Right cardiac atrium (tissue), 5 donors: ENCODE measurements around the gene KCNAB1. TPM values are rescaled to one million over a fixed set of nuclear protein-coding genes. Genes with fewer than 3 reads are reported as not detected.
"Not testable (repeated sequence)": the region's sequence is repeated elsewhere in the genome, so short reads cannot be mapped to it uniquely, and the experiment has no call there.

Experiments
- ATAC-seq, 2 donors: fragments of 200-7000 bp; cut with Tn5 transposase; one replicate each; pipeline versions ENCODE4 v1.8.0 to v1.9.1; 2020; ENCODE audit warnings: moderate library complexity in 2 of 2, mild to moderate bottlenecking in 1 of 2
- DNase-seq, 3 donors: peaks; one replicate each; pipeline ENCODE4 v3.0.0-alpha.2; 2020
- H3K27ac ChIP-seq: one replicate; pipeline ENCODE4 v1.5.1; 2013; ENCODE audit warnings: mild to moderate bottlenecking, low read length, control low read depth, moderate library complexity
- H3K27me3 ChIP-seq: one replicate; pipeline ENCODE4 v1.6.1; 2013; ENCODE audit not compliant: control insufficient read depth, insufficient read depth
- H3K4me1 ChIP-seq: one replicate; pipeline ENCODE4 v1.6.1; 2013; ENCODE audit warnings: low read length; ENCODE audit not compliant: control insufficient read depth, insufficient read depth
- H3K4me3 ChIP-seq: one replicate; pipeline ENCODE4 v1.5.1; 2013; ENCODE audit warnings: low read length, control low read depth
- H3K9me3 ChIP-seq: one replicate; pipeline ENCODE4 v1.6.1; 2013; ENCODE audit warnings: low read length; ENCODE audit not compliant: control insufficient read depth
- WGBS: extraction: QIAGEN DNeasy Blood & Tissue Kit; methylation state at CpG from one replicate; pipeline ENCODE4 v1.1.7; 2013; 5-methylcytosine and 5-hydroxymethylcytosine counted together
- intact Hi-C, 4 donors: fragments of 100-400 bp; cut with DNase I; formaldehyde crosslinking; loops; one replicate each; pipeline versions ENCODE4 v1.11.0 to v1.14.0; 2022 to 2023
- polyA plus RNA-seq: library from polyadenylated mRNA; stranded (reverse); fragments of 200-250 nt; gene quantifications from one replicate; pipeline ENCODE4 v1.2.3, GENCODE V29; 2013
- total RNA-seq, 4 donors: library from RNA; stranded (reverse); fragmentation: NEBNext Ultra II Directional; extraction: Animal tissue kit (Norgen Biotek cat#: 25700); gene quantifications; one replicate each; pipeline ENCODE4 v1.2.1, GENCODE V29; 2021
- donor health status: healthy with polysubstance abuse.
- donor health status: DM: no; HTN: yes; CAD: no.
- donor health status: DM: no; HTN: no; CAD: no.
- donor health status: DM: no; HTN: yes; CAD: no; lungs with severe emphysema.
- donor health status: DM: yes; HTN: yes; CAD: no.

KCNAB1 gene
- total and polyA plus RNA-seq, 5 donors: 1.1 to 3.7 (median 2.0) TPM

DNA sequence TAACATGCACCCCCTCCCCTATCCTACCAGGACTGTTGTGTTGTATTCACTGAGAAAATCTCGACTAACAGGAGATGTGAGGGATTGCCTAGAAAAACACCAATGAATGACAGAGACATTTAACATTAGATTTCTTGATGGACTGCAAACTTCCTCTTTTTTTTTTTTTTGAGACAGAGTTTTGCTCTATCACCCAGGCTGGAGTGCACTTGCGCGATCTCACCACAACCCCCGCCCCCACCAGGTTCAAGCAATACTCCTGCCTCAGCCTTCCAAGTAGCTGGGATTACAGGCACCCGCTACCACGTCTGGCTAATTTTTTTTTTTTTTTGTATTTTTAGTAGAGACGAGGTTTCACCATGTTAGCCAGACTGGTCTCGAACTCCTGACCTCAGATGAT lies 17.0 kb downstream of the KCNAB1 start:
- H3K27ac ChIP-seq, H3K4me3 ChIP-seq, H3K9me3 ChIP-seq, DNase-seq, H3K27me3 ChIP-seq, H3K4me1 ChIP-seq, ATAC-seq: not testable (repeated sequence)
- intact Hi-C loops: loop anchor here in 1 of 4 donors (5.0 kb wide), 1 partner anchor 995 kb away; no protein-coding TSS in a partner anchor
- 70% methylated on average over 8 of the region's 8 CpGs for WGBS

- no peak overlapping the region for H3K4me3 ChIP-seq
- no peaks in the 10 kb centered on the region for H3K4me1 ChIP-seq
- H3K27ac ChIP-seq: no peak overlapping the region
- H3K9me3 ChIP-seq: no peaks in the 10 kb centered on the region
- DNase-seq: no peak
- 73% methylated on average over 3 of the region's 3 CpGs for WGBS
- intact Hi-C loops: loop anchor here in 1 of 4 donors (10.0 kb wide), 1 partner anchor 95 kb away; no protein-coding TSS in a partner anchor
- no peak for ATAC-seq
- no peaks in the 10 kb centered on the region for H3K27me3 ChIP-seq
Observed at GRCh38 chr3:156140001-156140595, 19.7 kb downstream of the KCNAB1 start.

GRCh38 chr3:156142702-156143101 lies 22.3 kb downstream of the KCNAB1 start:
- Histone ChIP-seq H3K27ac (no peak overlapping the region), H3K4me1 (no peaks in the 10 kb centered on the region), H3K4me3 (no peak overlapping the region), H3K9me3 (no peaks in the 10 kb centered on the region), H3K27me3 (no peaks in the 10 kb centered on the region)
- intact Hi-C loops: loop anchor here in 1 of 4 donors (10.0 kb wide), 1 partner anchor 98 kb away; no protein-coding TSS in a partner anchor
- 74% methylated on average over 2 of the region's 2 CpGs for WGBS
- DNase-seq: no peak
- ATAC-seq: no peak

GRCh38 chr3:156143136-156143535 lies 22.8 kb downstream of the KCNAB1 start:
- intact Hi-C loops: loop anchor here in 1 of 4 donors (10.0 kb wide), 1 partner anchor 98 kb away; no protein-coding TSS in a partner anchor
- no peaks in the 10 kb centered on the region for H3K9me3 ChIP-seq
- no peaks in the 10 kb centered on the region for H3K27me3 ChIP-seq
- H3K4me3 ChIP-seq: no peak overlapping the region
- 82% methylated on average over 8 of the region's 8 CpGs for WGBS
- H3K4me1 ChIP-seq: no peaks in the 10 kb centered on the region
- ATAC-seq: no peak
- no peak overlapping the region for H3K27ac ChIP-seq
- no peak for DNase-seq

DNA sequence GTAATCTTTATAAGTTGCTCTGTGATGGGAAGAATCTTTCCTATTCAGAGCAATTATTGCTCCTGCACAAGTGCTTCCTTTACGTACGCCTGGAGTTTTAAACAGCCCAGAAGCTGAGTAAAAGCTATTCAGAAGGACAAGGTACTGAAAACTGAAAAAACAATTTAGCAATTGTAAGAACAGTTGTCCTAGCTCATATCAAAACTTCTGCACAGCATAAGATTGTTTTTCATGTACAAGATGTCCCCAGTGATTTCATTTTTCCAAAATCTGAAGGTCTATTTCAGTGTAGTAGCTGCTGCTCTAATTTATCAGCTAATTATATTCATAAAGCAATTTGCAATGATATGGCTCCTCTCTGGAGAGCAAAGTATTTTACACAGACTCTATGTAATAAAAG lies 23.7 kb downstream of the KCNAB1 start:
- H3K27me3 ChIP-seq: no peaks in the 10 kb centered on the region
- WGBS: 72% methylated on average over 2 of the region's 2 CpGs

DNA sequence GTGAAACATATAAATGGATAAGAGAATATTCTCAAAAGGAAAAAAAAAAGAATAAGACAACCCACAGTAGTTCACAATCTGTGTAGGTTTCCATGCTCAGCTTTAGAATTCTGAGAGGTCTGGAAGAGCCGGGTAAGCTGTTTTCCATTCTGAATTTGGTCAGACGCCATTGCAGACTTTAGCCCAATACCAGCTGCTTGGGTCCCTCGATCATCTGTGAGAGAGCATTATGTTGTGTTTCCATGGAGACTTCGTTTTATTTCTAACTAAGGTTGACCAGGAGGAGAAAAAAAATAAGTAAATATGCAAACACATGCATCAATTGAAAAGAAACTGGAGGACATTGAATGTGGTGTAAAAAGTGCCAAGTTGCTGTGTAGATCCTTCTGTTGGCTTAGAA lies 25.5 kb downstream of the KCNAB1 start:
- Histone ChIP-seq H3K4me1 (no peaks in the 10 kb centered on the region), H3K4me3 (no peak overlapping the region), H3K9me3 (no peaks in the 10 kb centered on the region), H3K27ac (no peak overlapping the region), H3K27me3 (no peaks in the 10 kb centered on the region)
- intact Hi-C loops: loop anchor here in 1 of 4 donors (10.0 kb wide), 1 partner anchor 101 kb away; no protein-coding TSS in a partner anchor
- ATAC-seq (no peak), DNase-seq (no peak)
- WGBS: 62% methylated on average over 4 of the region's 4 CpGs

More for the DNA sequence above, 23.7 kb downstream of the KCNAB1 start:
- DNase-seq (no peak), ATAC-seq (no peak)
- H3K9me3 ChIP-seq: no peaks in the 10 kb centered on the region
- intact Hi-C loops: loop anchor here in 1 of 4 donors (10.0 kb wide), 1 partner anchor 99 kb away; no protein-coding TSS in a partner anchor
- H3K4me3 ChIP-seq: no peak overlapping the region
- H3K4me1 ChIP-seq: no peaks in the 10 kb centered on the region
- no peak overlapping the region for H3K27ac ChIP-seq

GRCh38 chr3:156148345-156148945 lies 28.1 kb downstream of the KCNAB1 start:
- Histone ChIP-seq H3K4me1 (no peaks in the 10 kb centered on the region), H3K27me3 (no peaks in the 10 kb centered on the region), H3K27ac (no peak overlapping the region), H3K9me3 (no peaks in the 10 kb centered on the region), H3K4me3 (no peak overlapping the region)
- ATAC-seq: no peak
- intact Hi-C loops: loop anchor here in 1 of 4 donors (10.0 kb wide), 1 partner anchor 104 kb away; no protein-coding TSS in a partner anchor
- peak in 1 of 3 donors; percentile 48 for DNase-seq

DNA sequence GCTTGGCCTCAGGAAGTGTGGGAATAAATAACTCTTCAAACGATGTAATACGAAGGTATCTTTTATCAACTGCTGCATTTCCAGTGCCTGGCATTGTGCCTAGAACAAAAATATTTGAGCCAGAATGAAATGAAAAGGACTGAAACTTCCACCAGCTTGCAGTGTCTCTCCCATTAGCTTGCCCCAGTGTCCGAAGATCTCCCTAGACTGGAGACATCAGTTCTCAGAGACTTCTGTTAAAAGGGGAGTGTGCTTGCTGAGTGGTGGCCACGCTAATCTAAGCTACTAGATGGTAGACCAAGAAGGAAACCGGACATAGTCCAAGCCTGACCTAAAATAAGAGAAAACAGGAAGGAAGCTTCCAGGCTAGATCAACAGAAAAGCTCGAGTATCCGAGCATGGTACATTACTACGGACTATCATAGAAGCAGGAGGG lies 28.6 kb downstream of the KCNAB1 start:
- Histone ChIP-seq H3K4me3 (no peak overlapping the region), H3K27me3 (no peaks in the 10 kb centered on the region), H3K4me1 (no peaks in the 10 kb centered on the region), H3K27ac (no peak overlapping the region), H3K9me3 (no peaks in the 10 kb centered on the region)
- WGBS: 7% methylated on average over 8 of the region's 8 CpGs
- peak in 1 of 3 donors; percentile 58 for DNase-seq
- intact Hi-C loops: loop anchor here in 1 of 4 donors (10.0 kb wide), 1 partner anchor 104 kb away; no protein-coding TSS in a partner anchor
- peak; percentile 73 to 80 for ATAC-seq

DNA sequence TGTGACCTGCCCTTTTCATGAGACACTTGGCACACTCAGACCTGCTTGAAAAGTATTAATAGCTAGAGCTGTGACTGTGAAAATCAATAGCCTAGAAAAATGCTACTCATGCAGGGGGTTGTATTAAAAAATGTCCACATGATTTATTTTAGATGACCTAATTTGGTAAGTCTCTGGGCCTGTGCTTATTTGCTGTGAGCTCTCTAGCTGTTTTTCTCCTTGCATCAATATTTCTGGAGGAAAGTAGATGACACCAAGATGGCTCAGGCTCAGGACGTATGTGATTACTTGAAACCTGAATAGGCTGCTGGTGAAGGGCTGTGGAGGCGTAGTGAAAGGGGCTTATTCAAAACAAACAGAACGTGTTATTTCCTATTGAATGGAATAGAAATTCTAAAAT lies 29.5 kb downstream of the KCNAB1 start:
- Histone ChIP-seq H3K9me3 (no peaks in the 10 kb centered on the region), H3K4me3 (no peak overlapping the region), H3K4me1 (no peaks in the 10 kb centered on the region), H3K27ac (peak overlapping the region; percentile 74), H3K27me3 (no peaks in the 10 kb centered on the region)
- no peak for DNase-seq
- WGBS: 47% methylated on average over 3 of the region's 3 CpGs
- intact Hi-C loops: loop anchor here (5.0 to 10.0 kb wide), 4 partner anchors 105 to 362 kb away; no protein-coding TSS in a partner anchor
- no peak for ATAC-seq

DNA sequence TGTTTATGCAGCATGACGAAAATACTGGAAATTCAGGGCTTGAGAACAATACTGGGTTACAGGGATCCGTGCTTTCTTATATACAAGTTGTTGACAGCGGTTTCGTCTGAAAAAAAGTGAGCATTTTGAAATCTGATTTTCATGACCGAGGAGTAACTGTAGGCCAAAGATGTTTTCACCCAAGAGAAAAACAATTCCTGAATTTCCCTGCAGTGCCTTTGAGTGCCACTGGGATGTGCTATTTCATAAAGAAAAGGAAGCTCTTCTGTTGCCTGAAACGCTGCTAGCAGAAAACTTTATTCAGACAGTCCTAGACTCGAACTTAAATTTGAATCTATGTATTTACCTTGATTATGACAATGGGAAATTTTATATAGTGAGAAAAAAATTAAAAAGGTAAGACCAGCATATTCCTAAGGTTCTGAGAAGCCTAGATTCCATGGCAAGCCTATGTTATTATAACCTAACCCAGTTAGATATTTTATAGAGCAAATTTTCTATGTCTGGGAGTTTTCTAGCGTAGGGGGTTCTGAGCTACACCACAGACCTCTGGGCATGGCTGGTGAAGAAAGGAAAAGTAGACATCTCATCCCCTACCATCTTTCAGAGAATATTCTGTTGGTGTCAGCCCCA lies 30.2 kb downstream of the KCNAB1 start:
- DNase-seq (no peak), ATAC-seq (peak; percentile 69 to 72)
- intact Hi-C loops: loop anchor here (5.0 kb wide), 3 partner anchors 232 to 362 kb away; no protein-coding TSS in a partner anchor
- Histone ChIP-seq H3K9me3 (no peaks in the 10 kb centered on the region), H3K4me3 (no peak overlapping the region), H3K27me3 (no peaks in the 10 kb centered on the region), H3K4me1 (no peaks in the 10 kb centered on the region), H3K27ac (peak overlapping the region; percentile 11)
- 17% methylated on average over 8 of the region's 8 CpGs for WGBS
